NCI-H345 (cell line): ENCODE data around the gene FBN2.
"Not testable (repeated sequence)": the region's sequence is repeated elsewhere in the genome, so short reads cannot be mapped to it uniquely, and the experiment has no call there.

Source experiments
- DNase-seq: peaks from one replicate; lab custom pipeline; 2025; lab: John Stamatoyannopoulos, UW

Gene FBN2

DNA sequence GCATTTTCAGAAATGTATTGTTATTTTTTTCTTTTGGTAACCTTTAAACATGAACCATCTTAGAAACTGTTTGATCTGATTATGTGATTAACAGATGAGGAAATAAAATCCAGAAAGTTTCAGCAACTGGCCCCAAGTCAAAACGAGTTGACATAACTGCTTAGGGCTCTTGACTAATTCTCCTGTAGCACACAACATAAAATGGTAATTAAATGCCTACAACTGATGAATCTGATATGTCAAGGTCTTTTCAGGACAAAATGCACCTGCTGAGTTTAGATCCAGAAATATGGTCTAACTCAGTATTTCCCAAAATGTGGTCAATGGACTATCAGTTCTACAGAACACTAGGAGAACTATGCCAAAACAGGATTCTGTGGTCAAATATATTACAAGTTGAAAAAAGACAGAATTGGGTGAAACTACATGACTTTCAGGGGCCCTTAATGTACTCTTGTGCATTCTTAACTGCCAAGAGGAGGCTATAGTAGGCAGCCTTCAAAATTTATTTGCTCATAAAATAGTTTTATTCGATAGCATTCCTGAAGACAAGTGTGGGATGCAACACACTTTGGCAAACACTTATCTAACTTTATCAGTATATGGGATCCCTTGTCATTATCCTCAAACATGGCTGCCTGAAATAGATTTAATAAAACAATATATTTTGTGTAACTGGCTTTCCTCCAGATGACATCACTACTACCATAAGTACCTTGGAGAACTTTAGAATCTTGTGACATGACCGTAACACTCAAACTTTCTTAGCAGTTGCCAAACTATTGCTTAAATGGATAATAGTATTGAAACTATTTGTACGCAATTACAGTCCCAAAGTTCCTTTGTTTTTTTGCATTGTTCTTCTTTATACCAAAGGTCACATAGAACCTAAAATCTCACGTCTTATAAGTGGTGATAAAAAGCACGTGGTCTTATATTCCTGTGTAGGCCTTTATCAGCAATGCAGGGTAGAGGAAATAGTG lies 59.4 kb downstream of the FBN2 start:
- DNase-seq = no peak

GRCh38 chr5:128477944-128478343 lies 60.1 kb downstream of the FBN2 start:
- DNase-seq = no peak

- DNase-seq = no peak
These were observed 62.4 kb downstream of the FBN2 start for GRCh38 chr5:128475693-128476092.

DNA sequence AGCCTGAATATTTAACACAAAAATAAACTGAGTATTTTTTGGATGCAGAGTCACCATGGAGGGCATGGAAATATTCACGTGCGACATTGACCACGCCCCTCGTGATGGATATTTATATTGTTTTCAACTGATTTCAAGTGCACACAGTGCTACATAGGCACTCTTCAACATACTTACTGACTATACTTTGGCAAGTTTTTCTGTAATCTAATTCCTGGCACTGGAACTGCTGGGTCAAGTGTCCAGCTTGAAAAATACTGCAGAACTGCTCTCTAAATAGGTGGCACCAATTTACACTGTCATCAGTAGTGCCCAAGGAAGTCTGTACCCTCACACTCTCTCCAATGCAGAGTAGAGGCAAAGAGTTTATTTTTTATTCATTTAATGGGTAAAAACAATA lies 65.1 kb downstream of the FBN2 start:
- no peak for DNase-seq

DNA sequence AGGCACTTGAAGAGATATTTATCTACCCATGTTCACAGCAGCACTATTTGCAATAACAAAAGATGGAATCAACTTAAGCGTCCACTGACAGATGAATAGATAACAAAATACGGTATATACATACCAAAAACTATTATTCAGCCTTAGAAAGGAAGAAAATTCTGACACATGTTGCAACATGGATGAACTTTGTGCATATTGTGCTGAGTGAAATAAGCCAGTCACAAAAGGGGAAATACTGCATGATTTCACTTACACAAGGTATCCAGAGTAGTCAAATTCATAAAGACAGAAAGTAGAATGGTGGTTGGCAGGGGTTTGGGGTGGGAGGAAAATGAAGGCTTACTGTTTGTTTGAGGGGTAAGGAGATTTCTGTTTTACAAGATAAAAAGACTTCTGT lies 66.0 kb downstream of the FBN2 start:
- DNase-seq = no peak

DNA sequence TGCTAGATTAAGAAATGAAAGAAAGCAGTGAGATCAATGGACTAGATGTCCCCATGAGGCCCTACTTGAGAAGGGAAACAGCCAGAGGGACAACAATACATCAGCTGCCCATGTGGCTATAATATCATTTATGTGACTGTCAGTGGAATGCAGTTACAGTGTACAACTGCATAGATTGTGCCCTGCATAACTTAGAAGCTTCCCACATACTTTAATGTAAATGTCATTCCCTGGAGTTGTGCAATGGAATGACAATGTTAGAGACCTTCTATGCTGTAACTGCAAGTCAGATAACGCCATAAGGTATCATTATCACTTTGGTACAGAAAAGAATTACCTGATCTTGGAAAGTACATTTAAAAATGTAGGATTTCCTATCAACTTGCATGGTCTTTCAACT lies 67.4 kb downstream of the FBN2 start:
- no peak for DNase-seq

DNA sequence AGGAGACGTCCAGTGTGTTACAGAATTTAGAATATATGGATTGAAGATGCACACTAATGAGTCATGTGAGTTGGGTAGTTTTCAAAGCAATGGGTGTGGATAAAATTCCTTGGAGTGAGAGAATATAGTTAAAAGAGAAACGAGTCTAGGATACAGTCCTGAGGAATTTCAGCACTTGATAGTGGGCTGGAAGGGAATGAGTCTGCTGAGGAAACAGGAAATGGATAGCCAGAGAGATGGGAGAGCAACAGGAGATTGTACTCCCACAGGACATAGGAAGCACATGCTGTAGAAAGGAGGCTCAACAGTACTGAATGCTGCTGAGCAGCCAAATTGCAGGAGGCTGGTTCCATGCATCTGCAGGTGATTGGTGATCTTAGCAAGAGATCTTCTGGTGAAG lies 68.1 kb downstream of the FBN2 start:
- no peak for DNase-seq

- DNase-seq = no peak
These were observed 71.1 kb downstream of the FBN2 start for GRCh38 chr5:128466980-128467379.

DNA sequence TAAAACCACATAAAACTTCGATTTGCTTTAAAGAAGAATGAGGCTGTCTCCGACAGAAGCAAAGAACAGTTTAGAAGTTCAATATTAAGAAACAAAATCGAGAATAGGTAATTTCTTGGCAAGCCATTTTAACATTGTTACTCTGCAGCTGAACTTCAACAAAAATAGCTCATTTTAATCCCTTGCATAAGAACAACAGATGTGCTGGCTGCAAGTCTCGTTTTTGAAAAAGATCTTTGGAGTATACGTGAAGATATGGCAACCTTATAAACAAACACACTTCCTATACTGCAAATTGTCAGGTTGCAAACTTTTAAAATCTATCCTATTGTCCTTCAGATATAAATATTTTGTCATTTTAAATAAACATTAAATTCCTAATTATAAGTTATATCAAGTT lies 71.5 kb downstream of the FBN2 start:
- no peak for DNase-seq

GRCh38 chr5:128464596-128464995 lies 73.4 kb downstream of the FBN2 start:
- DNase-seq = no peak

GRCh38 chr5:128462330-128462729 lies 75.7 kb downstream of the FBN2 start:
- DNase-seq = no peak

DNA sequence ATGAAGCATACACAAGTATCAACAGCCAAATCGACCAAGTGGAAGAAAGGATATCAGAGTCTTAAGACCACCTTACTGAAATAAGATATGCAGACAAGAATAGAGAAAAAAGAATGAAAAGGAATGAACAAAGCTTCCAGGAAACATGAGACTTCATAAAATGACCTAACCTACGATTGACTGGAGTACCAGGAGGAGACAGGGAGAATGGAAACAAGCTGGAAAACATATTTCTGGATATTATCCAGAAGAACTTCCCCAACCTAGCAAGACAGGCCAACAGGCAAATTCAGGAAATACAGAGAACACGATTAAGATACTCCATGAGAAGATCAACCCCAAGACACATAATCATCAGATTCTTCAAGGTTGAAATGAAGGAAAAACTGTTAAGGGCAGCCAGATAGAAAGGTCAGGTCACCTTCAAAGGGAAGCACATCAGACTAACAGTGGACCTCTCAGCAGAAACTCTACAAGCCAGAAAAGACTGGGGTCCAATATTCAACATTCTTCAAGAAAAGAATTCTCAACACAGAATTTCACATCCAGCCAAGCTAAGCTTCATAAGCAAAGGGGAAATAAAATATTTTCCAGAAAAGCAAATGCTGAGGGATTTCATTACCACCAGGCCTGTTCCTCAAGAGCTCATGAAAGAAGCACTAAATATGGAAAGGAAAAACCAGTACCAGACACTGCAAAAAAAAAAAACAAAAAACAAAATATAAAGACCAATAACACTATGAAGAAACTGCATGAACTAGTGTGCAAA lies 80.7 kb downstream of the FBN2 start:
- DNase-seq = not testable (repeated sequence)

DNA sequence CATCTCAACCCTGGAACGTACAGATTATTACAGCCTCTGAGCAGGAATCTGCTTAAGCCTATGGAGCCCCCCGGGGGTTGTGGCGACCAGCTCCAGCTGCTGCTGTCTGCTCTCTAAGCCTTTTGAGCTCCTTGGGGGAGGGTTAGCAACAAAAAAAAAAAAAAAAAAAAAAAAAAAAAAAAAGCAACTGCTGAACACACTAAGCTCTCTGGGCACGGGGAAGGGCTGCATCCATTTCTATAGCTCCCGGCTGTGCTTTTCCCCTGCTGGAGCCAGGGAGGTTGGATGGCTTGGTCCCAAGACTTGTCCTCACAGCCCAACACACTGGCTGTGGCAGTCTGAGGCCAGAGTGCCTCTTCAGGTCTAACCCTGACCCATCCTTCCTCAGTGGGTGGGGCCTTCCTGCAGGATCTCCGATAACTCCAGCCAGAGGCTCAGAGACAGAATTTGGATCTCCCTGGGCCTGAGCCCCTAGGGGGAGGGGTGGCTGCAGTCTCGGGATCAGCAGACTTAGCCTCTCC lies 82.1 kb downstream of the FBN2 start:
- DNase-seq = no peak

DNA sequence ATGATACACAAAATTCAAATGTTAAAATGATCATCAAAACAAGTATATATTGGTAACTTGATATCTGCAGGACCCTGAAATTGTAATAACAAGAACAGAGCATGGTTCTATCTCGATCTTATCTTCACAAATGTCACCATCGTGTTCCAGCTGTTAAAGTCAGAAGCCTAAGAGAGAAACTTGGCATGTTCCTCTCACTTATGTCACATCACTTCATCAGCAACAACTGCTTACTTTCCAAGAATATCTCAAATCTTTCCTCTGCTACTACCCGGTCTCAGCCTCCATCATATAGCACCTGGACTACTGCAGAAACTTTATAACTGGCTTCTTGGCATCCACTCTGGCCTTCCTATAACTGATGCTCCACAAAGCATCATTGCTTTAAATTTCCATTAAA lies 84.9 kb downstream of the FBN2 start:
- DNase-seq = no peak

GRCh38 chr5:128447224-128447623 lies 90.8 kb downstream of the FBN2 start:
- DNase-seq = not testable (repeated sequence)

- no peak for DNase-seq
These were observed 96.1 kb downstream of the FBN2 start for GRCh38 chr5:128441941-128442350.

- no peak for DNase-seq
These were observed 96.9 kb downstream of the FBN2 start for GRCh38 chr5:128441165-128441564.

DNA sequence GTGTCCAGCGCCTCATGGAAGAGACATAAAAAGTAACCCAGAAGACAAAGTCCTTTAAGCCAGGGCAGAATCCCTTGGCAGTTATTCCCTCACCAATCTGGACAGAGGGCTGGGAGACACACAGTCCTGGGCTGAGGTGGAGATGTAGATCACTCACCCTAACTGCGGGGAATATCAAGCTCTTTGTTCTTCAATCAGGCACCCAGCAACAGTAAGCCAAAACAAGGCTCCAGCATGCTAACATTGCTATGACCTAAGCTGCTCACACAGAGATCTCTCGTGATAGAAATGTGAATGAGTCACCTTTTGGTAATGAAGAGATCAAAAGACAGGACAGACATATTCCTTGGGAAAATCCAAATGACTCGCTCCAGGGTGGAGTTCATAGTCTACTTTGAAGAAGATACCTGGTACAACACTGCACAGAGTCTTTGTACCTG lies 101.3 kb downstream of the FBN2 start:
- no peak for DNase-seq

DNA sequence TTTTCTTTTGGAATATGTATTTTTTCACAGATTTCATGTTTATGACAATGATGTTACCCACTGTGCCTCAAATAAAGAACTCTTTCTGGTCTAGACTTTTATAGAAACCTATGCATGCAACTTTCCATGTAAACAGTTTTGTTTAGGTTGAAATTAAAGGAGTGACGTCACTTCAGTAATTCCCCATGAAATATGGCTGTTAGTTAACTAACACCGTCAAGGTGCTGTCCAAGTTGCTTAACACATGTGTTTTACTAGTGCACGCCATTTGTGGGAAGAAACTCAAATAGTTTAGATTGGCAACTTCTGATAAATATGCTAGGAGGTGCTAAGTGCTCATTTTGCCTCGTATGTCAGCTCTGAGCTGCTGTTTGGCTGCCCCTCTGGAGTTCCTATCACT lies 102.2 kb downstream of the FBN2 start:
- DNase-seq = no peak

GRCh38 chr5:128434993-128435392 lies 103.1 kb downstream of the FBN2 start:
- no peak for DNase-seq

- DNase-seq = no peak
These were observed 105.1 kb downstream of the FBN2 start for GRCh38 chr5:128432913-128433440.

GRCh38 chr5:128427921-128428320 lies 110.1 kb downstream of the FBN2 start:
- no peak for DNase-seq
